Measurements from ENCODE around the gene NDST3. TPM values are rescaled to one million over a fixed set of nuclear protein-coding genes. Genes with fewer than 3 reads are reported as not detected.

NDST3 gene
- total and polyA plus RNA-seq, 5 donors from 2014 or later, result not detected

GRCh38 chr4:118018381-118019145 lies 15.7 kb upstream of the NDST3 start:
- Mint-ChIP-seq H3K27me3 (no peaks in the 10 kb centered on the region), H3K9me3 (no peaks in the 10 kb centered on the region), H3K36me3 (no peaks in the 10 kb centered on the region), H3K4me3 (no peak overlapping the region), H3K27ac (no peak overlapping the region), H3K4me1 (no peaks in the 10 kb centered on the region)
- Histone ChIP-seq H3K27me3 (ENCODE audit: control insufficient read depth, insufficient read depth, low read length) (no peaks in the 10 kb centered on the region), H3K36me3 (ENCODE audit: control insufficient read depth, insufficient read depth, low read length) (no peaks in the 10 kb centered on the region), H3K27ac (ENCODE audit: insufficient read depth, low read length, poor library complexity, severe bottlenecking) (no peak overlapping the region), H3K9me3 (ENCODE audit: control insufficient read depth in 2 of 2, low read length in 2 of 2) (no peaks in the 10 kb centered on the region), H3K4me1 (ENCODE audit: control insufficient read depth, insufficient read depth, low read length, poor library complexity, severe bottlenecking) (no peaks in the 10 kb centered on the region), H3K4me3 (ENCODE audit: low read depth, low read length) (no peak overlapping the region)
- DNase-seq, result no peak
- no peak for ATAC-seq (ENCODE audit: low read depth in 2 of 2)

DNA sequence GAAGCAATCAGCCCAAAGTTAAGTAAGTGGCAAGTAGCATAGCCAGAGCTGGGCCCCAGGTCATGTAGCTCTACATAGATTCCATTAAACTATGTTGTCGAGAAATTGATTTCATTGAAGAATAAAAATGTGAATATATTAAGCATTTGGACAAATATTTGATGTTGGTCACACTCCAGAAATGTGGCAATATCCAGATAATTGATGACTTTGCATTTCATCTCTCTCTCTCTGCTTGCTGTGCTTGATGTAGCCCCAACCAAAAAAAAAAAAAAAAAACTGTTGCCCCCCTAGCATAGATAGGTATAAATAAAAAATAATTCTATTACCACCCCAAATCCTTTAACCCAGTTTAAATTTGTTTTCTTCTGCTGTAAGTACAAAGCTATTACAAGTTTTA lies 7.5 kb upstream of the NDST3 start:
- Histone ChIP-seq H3K36me3 (ENCODE audit: control insufficient read depth, insufficient read depth, low read length) (no peaks in the 10 kb centered on the region), H3K4me3 (ENCODE audit: low read depth, low read length) (no peak overlapping the region)

GRCh38 chr4:118029224-118029623 lies 5.1 kb upstream of the NDST3 start:
- Mint-ChIP-seq H3K9me3 (peaks cover 0 to 5% (median 0%) of the 10 kb centered on the region in 7 donors), H3K27me3 (peaks cover 20% of the 10 kb centered on the region), H3K4me3 (no peak overlapping the region), H3K27ac (no peak overlapping the region), H3K36me3 (no peaks in the 10 kb centered on the region), H3K4me1 (peaks cover 0 to 5% (median 1%) of the 10 kb centered on the region in 4 donors)
- Histone ChIP-seq H3K36me3 (ENCODE audit: control insufficient read depth, insufficient read depth, low read length) (no peaks in the 10 kb centered on the region), H3K27me3 (ENCODE audit: control insufficient read depth, insufficient read depth, low read length) (peaks cover 10% of the 10 kb centered on the region), H3K27ac (ENCODE audit: insufficient read depth, low read length, poor library complexity, severe bottlenecking) (no peak overlapping the region), H3K9me3 (ENCODE audit: control insufficient read depth in 2 of 2, low read length in 2 of 2) (no peaks in the 10 kb centered on the region), H3K4me3 (ENCODE audit: low read depth, low read length) (no peak overlapping the region), H3K4me1 (ENCODE audit: control insufficient read depth, insufficient read depth, low read length, poor library complexity, severe bottlenecking) (no peaks in the 10 kb centered on the region)
- DNase-seq (no peak), ATAC-seq (ENCODE audit: low read depth in 2 of 2) (no peak)

More for the DNA sequence above, 7.5 kb upstream of the NDST3 start:
- Mint-ChIP-seq H3K27me3 (peaks cover 1% of the 10 kb centered on the region), H3K4me3 (no peak overlapping the region), H3K9me3 (no peaks in the 10 kb centered on the region), H3K4me1 (peaks cover 0 to 5% (median 0%) of the 10 kb centered on the region in 4 donors), H3K36me3 (no peaks in the 10 kb centered on the region), H3K27ac (no peak overlapping the region)
- Histone ChIP-seq H3K9me3 (ENCODE audit: control insufficient read depth in 2 of 2, low read length in 2 of 2) (no peaks in the 10 kb centered on the region), H3K4me1 (ENCODE audit: control insufficient read depth, insufficient read depth, low read length, poor library complexity, severe bottlenecking) (no peaks in the 10 kb centered on the region), H3K27me3 (ENCODE audit: control insufficient read depth, insufficient read depth, low read length) (peaks cover 2% of the 10 kb centered on the region), H3K27ac (ENCODE audit: insufficient read depth, low read length, poor library complexity, severe bottlenecking) (no peak overlapping the region)
- DNase-seq (no peak), ATAC-seq (ENCODE audit: low read depth in 2 of 2) (no peak)

GRCh38 chr4:118032691-118033090 lies 1.6 kb upstream of the NDST3 start:
- no peak for DNase-seq
- Mint-ChIP-seq H3K36me3 (no peaks in the 10 kb centered on the region), H3K4me1 (peaks cover 0 to 5% (median 2%) of the 10 kb centered on the region in 4 donors), H3K27me3 (peaks cover 25% of the 10 kb centered on the region), H3K9me3 (peaks cover 0 to 5% (median 0%) of the 10 kb centered on the region in 7 donors), H3K27ac (no peak overlapping the region), H3K4me3 (no peak overlapping the region)
- Histone ChIP-seq H3K4me1 (ENCODE audit: control insufficient read depth, insufficient read depth, low read length, poor library complexity, severe bottlenecking) (no peaks in the 10 kb centered on the region), H3K36me3 (ENCODE audit: control insufficient read depth, insufficient read depth, low read length) (no peaks in the 10 kb centered on the region), H3K9me3 (ENCODE audit: control insufficient read depth in 2 of 2, low read length in 2 of 2) (no peaks in the 10 kb centered on the region), H3K27ac (ENCODE audit: insufficient read depth, low read length, poor library complexity, severe bottlenecking) (no peak overlapping the region), H3K4me3 (ENCODE audit: low read depth, low read length) (no peak overlapping the region), H3K27me3 (ENCODE audit: control insufficient read depth, insufficient read depth, low read length) (peaks cover 12% of the 10 kb centered on the region)
- no peak for ATAC-seq (ENCODE audit: low read depth in 2 of 2)

- peaks cover 0 to 5% (median 2%) of the 10 kb centered on the region in 4 donors for H3K4me1 Mint-ChIP-seq
- DNase-seq, result peak in 1 of 3 donors; percentile 1
- H3K4me3 ChIP-seq (ENCODE audit: low read depth, low read length), result no peak overlapping the region
- H3K4me3 Mint-ChIP-seq, result no peak overlapping the region
- no peaks in the 10 kb centered on the region for H3K9me3 ChIP-seq (ENCODE audit: control insufficient read depth in 2 of 2, low read length in 2 of 2)
- no peaks in the 10 kb centered on the region for H3K36me3 Mint-ChIP-seq
- H3K4me1 ChIP-seq (ENCODE audit: control insufficient read depth, insufficient read depth, low read length, poor library complexity, severe bottlenecking), result no peaks in the 10 kb centered on the region
- no peak overlapping the region for H3K27ac ChIP-seq (ENCODE audit: insufficient read depth, low read length, poor library complexity, severe bottlenecking)
- peaks cover 12% of the 10 kb centered on the region for H3K27me3 ChIP-seq (ENCODE audit: control insufficient read depth, insufficient read depth, low read length)
- H3K36me3 ChIP-seq (ENCODE audit: control insufficient read depth, insufficient read depth, low read length), result no peaks in the 10 kb centered on the region
- peaks cover 0 to 5% (median 0%) of the 10 kb centered on the region in 7 donors for H3K9me3 Mint-ChIP-seq
- H3K27me3 Mint-ChIP-seq, result peaks cover 25% of the 10 kb centered on the region
- H3K27ac Mint-ChIP-seq, result no peak overlapping the region
- peak in 1 of 2 donors; percentile 12 for ATAC-seq (ENCODE audit: low read depth in 2 of 2)
These were observed 886 bp upstream of the NDST3 start for GRCh38 chr4:118033148-118034052.

- H3K36me3 Mint-ChIP-seq, result no peaks in the 10 kb centered on the region
These were observed 1.0 kb downstream of the NDST3 start for GRCh38 chr4:118035309-118035708.

GRCh38 chr4:118036336-118036735 lies 2.0 kb downstream of the NDST3 start:
- peaks cover 0 to 3% (median 0%) of the 10 kb centered on the region in 4 donors for H3K4me1 Mint-ChIP-seq
- no peaks in the 10 kb centered on the region for H3K36me3 Mint-ChIP-seq
- Histone ChIP-seq H3K9me3 (ENCODE audit: control insufficient read depth in 2 of 2, low read length in 2 of 2) (no peaks in the 10 kb centered on the region), H3K27me3 (ENCODE audit: control insufficient read depth, insufficient read depth, low read length) (peaks cover 10% of the 10 kb centered on the region), H3K4me3 (ENCODE audit: low read depth, low read length) (no peak overlapping the region), H3K4me1 (ENCODE audit: control insufficient read depth, insufficient read depth, low read length, poor library complexity, severe bottlenecking) (no peaks in the 10 kb centered on the region), H3K36me3 (ENCODE audit: control insufficient read depth, insufficient read depth, low read length) (no peaks in the 10 kb centered on the region), H3K27ac (ENCODE audit: insufficient read depth, low read length, poor library complexity, severe bottlenecking) (no peak overlapping the region)
- no peak overlapping the region for H3K27ac Mint-ChIP-seq
- H3K9me3 Mint-ChIP-seq, result peaks cover 0 to 5% (median 0%) of the 10 kb centered on the region in 7 donors
- no peak for ATAC-seq (ENCODE audit: low read depth in 2 of 2)
- DNase-seq, result no peak
- H3K4me3 Mint-ChIP-seq, result no peak overlapping the region
- H3K27me3 Mint-ChIP-seq, result peaks cover 25% of the 10 kb centered on the region

More at GRCh38 chr4:118035309-118035708, 1.0 kb downstream of the NDST3 start:
- Histone ChIP-seq H3K4me3 (ENCODE audit: low read depth, low read length) (no peak overlapping the region), H3K36me3 (ENCODE audit: control insufficient read depth, insufficient read depth, low read length) (no peaks in the 10 kb centered on the region), H3K9me3 (ENCODE audit: control insufficient read depth in 2 of 2, low read length in 2 of 2) (no peaks in the 10 kb centered on the region), H3K27ac (ENCODE audit: insufficient read depth, low read length, poor library complexity, severe bottlenecking) (no peak overlapping the region), H3K4me1 (ENCODE audit: control insufficient read depth, insufficient read depth, low read length, poor library complexity, severe bottlenecking) (no peaks in the 10 kb centered on the region), H3K27me3 (ENCODE audit: control insufficient read depth, insufficient read depth, low read length) (peaks cover 10% of the 10 kb centered on the region)
- Mint-ChIP-seq H3K4me3 (no peak overlapping the region), H3K4me1 (peaks cover 0 to 5% (median 2%) of the 10 kb centered on the region in 4 donors), H3K27ac (no peak overlapping the region), H3K27me3 (peaks cover 25% of the 10 kb centered on the region), H3K9me3 (peaks cover 0 to 5% (median 0%) of the 10 kb centered on the region in 7 donors)
- ATAC-seq (ENCODE audit: low read depth in 2 of 2) (no peak), DNase-seq (no peak)

Data from CD4-positive, CD25-positive, alpha-beta regulatory T cell (primary cell).